GM19467 (cell line): ENCODE measurements around the gene HTR7.

Experiments
- ATAC-seq: cut with Tn5 transposase; IDR thresholded peaks from one replicate; pipeline ENCODE4 v1.9.1; 2021; ENCODE audit warnings: mild to moderate bottlenecking, moderate library complexity; ENCODE audit not compliant: unreplicated experiment

The HTR7 gene

GRCh38 chr10:90745565-90745964 is 112.3 kb downstream of the HTR7 start:
- no peak for ATAC-seq

- ATAC-seq: no peak
Measured at GRCh38 chr10:90743291-90743690, 114.5 kb downstream of the HTR7 start.

GRCh38 chr10:90741926-90742565 is 115.8 kb downstream of the HTR7 start:
- ATAC-seq: no peak

- no peak for ATAC-seq
Measured at GRCh38 chr10:90740265-90740664, 117.6 kb downstream of the HTR7 start.

GRCh38 chr10:90738885-90739284 is 119.0 kb downstream of the HTR7 start:
- no peak for ATAC-seq

- ATAC-seq: no peak
Measured at GRCh38 chr10:90734415-90734814, 123.4 kb downstream of the HTR7 start.

- ATAC-seq: no peak
Measured at GRCh38 chr10:90732581-90732980, 125.3 kb downstream of the HTR7 start.

- no peak for ATAC-seq
Measured at GRCh38 chr10:90723416-90724068, 134.3 kb downstream of the HTR7 start.

- no peak for ATAC-seq
Measured at GRCh38 chr10:90722832-90723231, 135.0 kb downstream of the HTR7 start.

GRCh38 chr10:90718182-90718581 is 139.7 kb downstream of the HTR7 start:
- no peak for ATAC-seq

- ATAC-seq: no peak
Measured at GRCh38 chr10:90712529-90712928, 145.3 kb downstream of the HTR7 start.

- ATAC-seq: no peak
Measured at GRCh38 chr10:90709727-90710126, 148.1 kb downstream of the HTR7 start.

- no peak for ATAC-seq
Measured at GRCh38 chr10:90707657-90708056, 150.2 kb downstream of the HTR7 start.

- no peak for ATAC-seq
Measured at GRCh38 chr10:90701428-90701827, 156.4 kb downstream of the HTR7 start.

- no peak for ATAC-seq
Measured at GRCh38 chr10:90695915-90696676, 161.7 kb downstream of the HTR7 start.
